HL-60 (cell line): ENCODE data around the gene PHF11.

Source experiments
- DNase-seq, 2 experiments: peaks; one replicate each; pipeline ENCODE4 v3.0.0-alpha.2; 2010 to 2020; ENCODE audit warnings: low read depth in 1 of 2, low spot score in 1 of 2
- H3K27ac ChIP-seq: fragments of 250-450 bp; sonication (Bioruptor Pico); replicated peaks from 2 replicates; pipeline ENCODE4 v1.5.1; 2020; ENCODE audit warnings: mild to moderate bottlenecking, moderate library complexity
- H3K27me3 ChIP-seq: fragments of 250-450 bp; sonication (Bioruptor Pico); 2 replicates; pipeline ENCODE4 v1.5.1; 2021; ENCODE audit warnings: mild to moderate bottlenecking, moderate library complexity; ENCODE audit not compliant: insufficient read depth, poor library complexity, severe bottlenecking
- H3K4me3 ChIP-seq: replicated peaks from 2 replicates; pipeline ENCODE4 v1.5.1; 2011; ENCODE audit warnings: mild to moderate bottlenecking, control low read depth, low read length; ENCODE audit not compliant: insufficient read depth
- GABPA ChIP-seq: IDR thresholded peaks from 2 replicates; pipeline ENCODE4 v1.6.1; 2012; ENCODE audit warnings: low read depth
- POLR2AphosphoS5 ChIP-seq: IDR thresholded peaks from 2 replicates; pipeline ENCODE4 v1.6.1; 2012; ENCODE audit warnings: low read depth
- SPI1 ChIP-seq: IDR thresholded peaks from 2 replicates; pipeline ENCODE4 v1.6.1; 2012; ENCODE audit warnings: low read depth, mild to moderate bottlenecking, borderline replicate concordance
- TF ChIP-seq, protein P1 (sequence below): IDR thresholded peaks from 2 replicates; pipeline ENCODE4 v1.6.1; 2012; ENCODE audit warnings: low read depth; ENCODE audit not compliant: insufficient replicate concordance
- TF ChIP-seq, protein P2 (sequence below): IDR thresholded peaks from one replicate; pipeline ENCODE4 v1.5.1; 2011; ENCODE audit warnings: low read length, control low read depth, inconsistent platforms; ENCODE audit not compliant: insufficient read depth

Gene PHF11

DNA sequence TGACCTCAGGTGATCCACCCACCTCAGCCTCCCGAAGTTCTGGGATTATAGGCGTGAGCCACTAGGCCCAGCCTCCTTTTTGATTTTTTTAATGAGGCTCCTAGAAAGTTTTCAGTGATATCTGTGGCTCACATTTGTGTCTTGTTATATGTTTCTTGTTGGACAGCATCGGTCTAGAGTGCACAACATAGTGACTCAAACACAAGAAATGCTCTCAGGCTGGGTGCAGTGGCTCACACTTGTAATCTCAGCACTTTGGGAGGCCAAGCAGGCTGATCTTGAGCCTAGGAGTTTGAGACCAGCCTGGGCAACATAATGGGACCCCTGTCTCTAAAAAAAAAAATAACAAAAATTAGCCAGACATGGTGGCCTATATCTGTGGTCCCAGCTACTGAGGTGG, 8.2 kb downstream of the PHF11 start:
- no peak overlapping the region for H3K27ac ChIP-seq
- no peak for TF ChIP-seq GABPA
- no peak for TF ChIP-seq POLR2AphosphoS5
- no peak for TF ChIP-seq SPI1
- TF ChIP-seq, protein P1, sequence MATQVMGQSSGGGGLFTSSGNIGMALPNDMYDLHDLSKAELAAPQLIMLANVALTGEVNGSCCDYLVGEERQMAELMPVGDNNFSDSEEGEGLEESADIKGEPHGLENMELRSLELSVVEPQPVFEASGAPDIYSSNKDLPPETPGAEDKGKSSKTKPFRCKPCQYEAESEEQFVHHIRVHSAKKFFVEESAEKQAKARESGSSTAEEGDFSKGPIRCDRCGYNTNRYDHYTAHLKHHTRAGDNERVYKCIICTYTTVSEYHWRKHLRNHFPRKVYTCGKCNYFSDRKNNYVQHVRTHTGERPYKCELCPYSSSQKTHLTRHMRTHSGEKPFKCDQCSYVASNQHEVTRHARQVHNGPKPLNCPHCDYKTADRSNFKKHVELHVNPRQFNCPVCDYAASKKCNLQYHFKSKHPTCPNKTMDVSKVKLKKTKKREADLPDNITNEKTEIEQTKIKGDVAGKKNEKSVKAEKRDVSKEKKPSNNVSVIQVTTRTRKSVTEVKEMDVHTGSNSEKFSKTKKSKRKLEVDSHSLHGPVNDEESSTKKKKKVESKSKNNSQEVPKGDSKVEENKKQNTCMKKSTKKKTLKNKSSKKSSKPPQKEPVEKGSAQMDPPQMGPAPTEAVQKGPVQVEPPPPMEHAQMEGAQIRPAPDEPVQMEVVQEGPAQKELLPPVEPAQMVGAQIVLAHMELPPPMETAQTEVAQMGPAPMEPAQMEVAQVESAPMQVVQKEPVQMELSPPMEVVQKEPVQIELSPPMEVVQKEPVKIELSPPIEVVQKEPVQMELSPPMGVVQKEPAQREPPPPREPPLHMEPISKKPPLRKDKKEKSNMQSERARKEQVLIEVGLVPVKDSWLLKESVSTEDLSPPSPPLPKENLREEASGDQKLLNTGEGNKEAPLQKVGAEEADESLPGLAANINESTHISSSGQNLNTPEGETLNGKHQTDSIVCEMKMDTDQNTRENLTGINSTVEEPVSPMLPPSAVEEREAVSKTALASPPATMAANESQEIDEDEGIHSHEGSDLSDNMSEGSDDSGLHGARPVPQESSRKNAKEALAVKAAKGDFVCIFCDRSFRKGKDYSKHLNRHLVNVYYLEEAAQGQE = no peak
- TF ChIP-seq, protein P2, sequence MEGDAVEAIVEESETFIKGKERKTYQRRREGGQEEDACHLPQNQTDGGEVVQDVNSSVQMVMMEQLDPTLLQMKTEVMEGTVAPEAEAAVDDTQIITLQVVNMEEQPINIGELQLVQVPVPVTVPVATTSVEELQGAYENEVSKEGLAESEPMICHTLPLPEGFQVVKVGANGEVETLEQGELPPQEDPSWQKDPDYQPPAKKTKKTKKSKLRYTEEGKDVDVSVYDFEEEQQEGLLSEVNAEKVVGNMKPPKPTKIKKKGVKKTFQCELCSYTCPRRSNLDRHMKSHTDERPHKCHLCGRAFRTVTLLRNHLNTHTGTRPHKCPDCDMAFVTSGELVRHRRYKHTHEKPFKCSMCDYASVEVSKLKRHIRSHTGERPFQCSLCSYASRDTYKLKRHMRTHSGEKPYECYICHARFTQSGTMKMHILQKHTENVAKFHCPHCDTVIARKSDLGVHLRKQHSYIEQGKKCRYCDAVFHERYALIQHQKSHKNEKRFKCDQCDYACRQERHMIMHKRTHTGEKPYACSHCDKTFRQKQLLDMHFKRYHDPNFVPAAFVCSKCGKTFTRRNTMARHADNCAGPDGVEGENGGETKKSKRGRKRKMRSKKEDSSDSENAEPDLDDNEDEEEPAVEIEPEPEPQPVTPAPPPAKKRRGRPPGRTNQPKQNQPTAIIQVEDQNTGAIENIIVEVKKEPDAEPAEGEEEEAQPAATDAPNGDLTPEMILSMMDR = no peak
- no peaks in the 10 kb centered on the region for H3K27me3 ChIP-seq
- H3K4me3 ChIP-seq = no peak overlapping the region
- no peak for DNase-seq

DNA sequence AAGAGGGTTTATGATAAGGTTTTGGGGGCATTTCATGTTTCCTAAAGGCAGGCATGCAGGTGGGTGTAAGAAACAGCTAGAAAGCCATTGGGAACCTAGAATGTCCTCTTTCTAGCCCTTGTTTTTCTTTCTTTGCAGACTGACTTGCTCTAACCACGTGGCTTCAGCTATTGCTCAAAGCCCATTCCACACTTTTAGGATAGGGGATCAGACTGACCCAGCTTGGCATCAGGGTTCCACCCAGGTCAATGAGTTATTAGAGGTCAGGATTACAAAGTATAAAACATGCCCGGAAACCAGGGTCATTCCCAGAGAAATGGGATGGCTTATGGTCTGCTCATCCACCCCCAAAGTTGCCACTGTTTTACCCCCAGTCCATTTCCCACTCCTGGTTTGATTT, 16.8 kb downstream of the PHF11 start:
- TF ChIP-seq SPI1 = no peak

DNA sequence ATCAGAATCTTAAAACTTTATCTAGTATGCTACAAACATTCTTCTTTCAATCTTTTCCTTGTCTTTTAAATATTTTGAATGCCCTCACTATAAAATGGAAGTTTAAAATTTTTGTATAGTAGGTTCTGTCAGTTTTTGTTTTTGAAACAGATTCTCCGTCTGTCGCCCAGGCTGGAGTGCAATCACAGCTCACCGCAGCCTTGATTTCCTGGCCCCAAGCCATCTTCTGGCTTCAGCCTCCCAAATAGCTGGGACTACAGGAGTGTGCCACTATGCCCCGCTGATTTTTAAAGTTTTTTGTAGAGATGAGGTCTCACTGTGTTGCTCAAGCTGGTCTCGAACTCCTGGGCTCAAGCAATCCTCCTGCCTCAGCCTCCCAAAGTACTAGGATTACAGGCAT, 20.7 kb downstream of the PHF11 start:
- no peak for TF ChIP-seq GABPA
- TF ChIP-seq SPI1 = no peak
- TF ChIP-seq, protein P2 = no peak
- no peak for TF ChIP-seq POLR2AphosphoS5
- TF ChIP-seq, protein P1 = no peak
- no peaks in the 10 kb centered on the region for H3K27me3 ChIP-seq

More for the DNA sequence above, 16.8 kb downstream of the PHF11 start:
- no peak for DNase-seq
- H3K27ac ChIP-seq = no peak overlapping the region
- H3K4me3 ChIP-seq = no peak overlapping the region
- no peaks in the 10 kb centered on the region for H3K27me3 ChIP-seq

DNA sequence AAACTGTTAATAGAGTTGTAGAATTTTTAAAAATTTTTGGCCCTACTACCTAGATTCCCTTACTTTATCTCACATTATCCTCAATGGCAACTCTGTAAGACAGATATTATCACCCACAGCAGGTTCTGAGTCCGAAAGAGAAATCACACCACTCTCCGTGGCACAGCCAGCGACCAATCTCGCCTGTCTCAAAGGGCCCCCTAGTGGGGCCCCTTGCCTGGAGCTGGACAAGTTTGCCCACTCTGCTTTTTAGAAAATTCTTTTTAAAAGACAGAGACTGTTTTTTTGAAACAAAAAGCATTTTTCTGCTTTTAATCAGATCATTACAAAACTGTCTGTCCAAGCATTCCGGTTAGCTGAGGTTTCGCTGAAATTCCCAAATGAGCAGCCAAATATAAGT, 21.7 kb downstream of the PHF11 start:
- Histone ChIP-seq H3K27me3 (no peaks in the 10 kb centered on the region), H3K27ac (no peak overlapping the region), H3K4me3 (no peak overlapping the region)
- no peak for DNase-seq
- TF ChIP-seq, protein P1 = no peak
- no peak for TF ChIP-seq SPI1
- TF ChIP-seq, protein P2 = no peak
- no peak for TF ChIP-seq GABPA
- TF ChIP-seq POLR2AphosphoS5 = no peak

More for the DNA sequence above, 20.7 kb downstream of the PHF11 start:
- no peak overlapping the region for H3K27ac ChIP-seq
- H3K4me3 ChIP-seq = no peak overlapping the region
- no peak for DNase-seq
